H1 (cell line): ENCODE results near the gene MCEMP1. TPM values are rescaled to one million over a fixed set of nuclear protein-coding genes. Genes with fewer than 3 reads are reported as not detected.

ENCODE experiments used
- CREB1 ChIP-seq: IDR thresholded peaks from 2 replicates; pipeline ENCODE4 v1.6.1; 2012; ENCODE audit warnings: inconsistent platforms
- SP2 ChIP-seq: IDR thresholded peaks from 2 replicates; pipeline ENCODE4 v1.6.1; 2012; ENCODE audit warnings: mild to moderate bottlenecking, low read length, inconsistent platforms
- SP4 ChIP-seq: IDR thresholded peaks from 2 replicates; pipeline ENCODE4 v1.6.1; 2012; ENCODE audit warnings: low read length, inconsistent platforms
- TEAD4 ChIP-seq: IDR thresholded peaks from 2 replicates; pipeline ENCODE4 v1.6.1; 2012; ENCODE audit warnings: low read depth, low read length, inconsistent platforms, mixed read lengths
- polyA plus RNA-seq, 7 experiments: library from polyadenylated mRNA; depleted of rRNA in 3 of 7; stranded (reverse) in 5 of 7; unstranded in 2 of 7; fragments of >200 nt in 5 of 7; fragments of 200-250 nt in 2 of 7; gene quantifications; 1 replicate in 5 of 7; 2 replicates in 1 of 7; 4 replicates in 1 of 7; pipeline versions ENCODE4 v1.2.1 to v1.2.3, GENCODE V29; 2011 to 2013; ENCODE audit warnings: missing spikeins in 2 of 7, mixed read lengths in 2 of 7
- total RNA-seq: library from RNA; stranded (reverse); fragmentation: NEBNext Ultra II Directional; extraction: Animal tissue kit (Norgen Biotek cat#: 25700); gene quantifications from 2 replicates; pipeline ENCODE4 v1.2.1, GENCODE V29; 2021

MCEMP1 gene
- total and polyA plus RNA-seq, 2 of the 8 experiments (the other 6 are each of a cell fraction or from before 2014, with no cell fraction given): not detected

DNA sequence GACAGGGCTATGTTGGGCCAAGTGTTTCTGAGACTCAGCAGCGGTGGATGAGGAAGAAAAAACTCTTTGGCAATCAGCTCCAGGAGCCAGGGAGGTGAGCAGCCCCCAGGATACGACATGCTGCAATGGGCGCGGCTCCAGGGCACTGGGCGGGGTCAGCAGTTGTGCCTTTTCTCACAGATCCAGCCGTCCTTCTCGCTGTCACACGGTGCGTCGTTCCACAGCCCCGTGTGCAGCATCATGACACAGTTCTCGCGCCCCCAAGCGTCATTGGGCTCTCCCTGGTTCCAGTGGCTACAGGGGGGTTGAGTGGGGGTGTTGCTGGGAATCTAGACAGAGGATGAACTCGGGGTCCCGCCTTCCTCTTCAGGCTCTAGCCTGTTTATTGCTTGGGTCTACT, 52.3 kb downstream of the MCEMP1 start (continued):
- no peak for TF ChIP-seq SP2
- TF ChIP-seq CREB1: no peak
- no peak for TF ChIP-seq SP4
- no peak for TF ChIP-seq TEAD4

Other genes starting within 250 kb of the MCEMP1 start
- gene PEX11G, start 188.1 kb upstream of the MCEMP1 start, total RNA-seq: 1.8 and 2.1 TPM in 2 replicates
- gene PEX11G, start 188.1 kb upstream of the MCEMP1 start, polyA plus RNA-seq (2011; rRNA removed): 4.3 and 5.3 TPM in 2 replicates
- 40.0 and 44.0 TPM in 2 replicates for gene ZNF358, start 161.0 kb upstream of the MCEMP1 start, total RNA-seq
- gene ZNF358, start 161.0 kb upstream of the MCEMP1 start, polyA plus RNA-seq (2011; rRNA removed): 60.3 and 117 TPM in 2 replicates
- gene MCOLN1, start 154.5 kb upstream of the MCEMP1 start, total RNA-seq: 15.8 and 19.1 TPM in 2 replicates
- 40.0 and 42.8 TPM in 2 replicates for gene MCOLN1, start 154.5 kb upstream of the MCEMP1 start, polyA plus RNA-seq (2011; rRNA removed)
- 121 and 123 TPM in 2 replicates for gene PNPLA6, start 141.4 kb upstream of the MCEMP1 start, total RNA-seq
- 55.1 and 121 TPM in 2 replicates for gene PNPLA6, start 141.4 kb upstream of the MCEMP1 start, polyA plus RNA-seq (2011; rRNA removed)
- gene CAMSAP3, start 81.2 kb upstream of the MCEMP1 start, total RNA-seq: 30.4 and 32.5 TPM in 2 replicates
- gene CAMSAP3, start 81.2 kb upstream of the MCEMP1 start, polyA plus RNA-seq (2011; rRNA removed): 11.4 and 19.6 TPM in 2 replicates
- gene XAB2, start 47.5 kb upstream of the MCEMP1 start, total RNA-seq: 49.4 and 51.4 TPM in 2 replicates
- 48.2 and 74.4 TPM in 2 replicates for gene XAB2, start 47.5 kb upstream of the MCEMP1 start, polyA plus RNA-seq (2011; rRNA removed)
- 105 and 127 TPM in 2 replicates for gene PET100, start 47.3 kb upstream of the MCEMP1 start, total RNA-seq
- 36.1 and 80.8 TPM in 2 replicates for gene PET100, start 47.3 kb upstream of the MCEMP1 start, polyA plus RNA-seq (2011; rRNA removed)
- not detected in 2 replicates for gene PCP2, start 43.4 kb upstream of the MCEMP1 start, total RNA-seq
- gene PCP2, start 43.4 kb upstream of the MCEMP1 start, polyA plus RNA-seq (2011; rRNA removed): 0.49 TPM in 1 of 2 replicates, not detected in the other
- gene STXBP2, start 40.0 kb upstream of the MCEMP1 start, total RNA-seq: 51.5 and 52.9 TPM in 2 replicates
- gene STXBP2, start 40.0 kb upstream of the MCEMP1 start, polyA plus RNA-seq (2011; rRNA removed): 53.8 and 82.7 TPM in 2 replicates
- not detected in 2 replicates for gene RETN, start 8.0 kb upstream of the MCEMP1 start, total RNA-seq
- not detected in 2 replicates for gene RETN, start 8.0 kb upstream of the MCEMP1 start, polyA plus RNA-seq (2011; rRNA removed)
- 99.7 and 109 TPM in 2 replicates for gene TRAPPC5, start 3.7 kb downstream of the MCEMP1 start, total RNA-seq
- 120 TPM in 2 replicates for gene TRAPPC5, start 3.7 kb downstream of the MCEMP1 start, polyA plus RNA-seq (2011; rRNA removed)
- gene FCER2, start 25.0 kb downstream of the MCEMP1 start, total RNA-seq: 0.29 TPM in 1 of 2 replicates, not detected in the other
- gene FCER2, start 25.0 kb downstream of the MCEMP1 start, polyA plus RNA-seq (2011; rRNA removed): 0.67 TPM in 2 replicates
- 0.35 and 1.0 TPM in 2 replicates for gene CLEC4G, start 55.0 kb downstream of the MCEMP1 start, total RNA-seq
- gene CLEC4G, start 55.0 kb downstream of the MCEMP1 start, polyA plus RNA-seq (2011; rRNA removed): 2.9 and 3.2 TPM in 2 replicates
- gene CD209, start 70.4 kb downstream of the MCEMP1 start, total RNA-seq: 0.22 TPM in 1 of 2 replicates, not detected in the other
- gene CD209, start 70.4 kb downstream of the MCEMP1 start, polyA plus RNA-seq (2011; rRNA removed): 0.03 and 0.05 TPM in 2 replicates
- not detected in 2 replicates for gene CLEC4M, start 86.2 kb downstream of the MCEMP1 start, total RNA-seq
- gene CLEC4M, start 86.2 kb downstream of the MCEMP1 start, polyA plus RNA-seq (2011; rRNA removed): not detected in 2 replicates
- gene EVI5L, start 153.1 kb downstream of the MCEMP1 start, total RNA-seq: 10.4 and 11.0 TPM in 2 replicates
- 7.2 and 13.1 TPM in 2 replicates for gene EVI5L, start 153.1 kb downstream of the MCEMP1 start, polyA plus RNA-seq (2011; rRNA removed)
- 23.9 and 25.3 TPM in 2 replicates for gene PRR36, start 197.3 kb downstream of the MCEMP1 start, total RNA-seq
- gene PRR36, start 197.3 kb downstream of the MCEMP1 start, polyA plus RNA-seq (2011; rRNA removed): 1.6 and 3.4 TPM in 2 replicates
- 2.9 and 3.4 TPM in 2 replicates for gene LRRC8E, start 211.4 kb downstream of the MCEMP1 start, total RNA-seq
- gene LRRC8E, start 211.4 kb downstream of the MCEMP1 start, polyA plus RNA-seq (2011; rRNA removed): 2.7 and 2.8 TPM in 2 replicates
- gene MAP2K7, start 226.8 kb downstream of the MCEMP1 start, total RNA-seq: 38.3 and 41.5 TPM in 2 replicates
- 8.9 and 16.6 TPM in 2 replicates for gene MAP2K7, start 226.8 kb downstream of the MCEMP1 start, polyA plus RNA-seq (2011; rRNA removed)
- gene TGFBR3L, start 237.7 kb downstream of the MCEMP1 start, total RNA-seq: 3.7 and 4.3 TPM in 2 replicates
- gene TGFBR3L, start 237.7 kb downstream of the MCEMP1 start, polyA plus RNA-seq (2011; rRNA removed): 3.1 and 8.9 TPM in 2 replicates
- 20.3 and 22.9 TPM in 2 replicates for gene SNAPC2, start 243.2 kb downstream of the MCEMP1 start, total RNA-seq
- gene SNAPC2, start 243.2 kb downstream of the MCEMP1 start, polyA plus RNA-seq (2011; rRNA removed): 18.2 and 29.0 TPM in 2 replicates
- gene CTXN1, start 249.0 kb downstream of the MCEMP1 start, total RNA-seq: 58.0 and 64.5 TPM in 2 replicates
- 16.4 and 39.1 TPM in 2 replicates for gene CTXN1, start 249.0 kb downstream of the MCEMP1 start, polyA plus RNA-seq (2011; rRNA removed)